GM12892 (cell line): ENCODE measurements around the gene ARMCX5.

Source experiments
- DNase-seq: peaks from one replicate; pipeline ENCODE4 v3.0.0; 2011; ENCODE audit not compliant: insufficient read length
- FAIRE-seq: peaks from 2 replicates; lab custom pipeline; 2011; peaks lifted over from hg19 to GRCh38; lab: Jason Lieb, UNC
- POLR2A ChIP-seq: IDR thresholded peaks from 2 replicates; pipeline ENCODE4 v1.6.1; 2011; ENCODE audit warnings: low read depth, low read length, control low read depth
- POLR2AphosphoS5 ChIP-seq: IDR thresholded peaks from 2 replicates; pipeline ENCODE4 v1.6.1; 2011; ENCODE audit warnings: low read depth, low read length, control low read depth
- TAF1 ChIP-seq: IDR thresholded peaks from 2 replicates; pipeline ENCODE4 v1.6.1; 2011; ENCODE audit warnings: low read depth, mild to moderate bottlenecking, control low read depth, low read length, borderline replicate concordance

ARMCX5 gene

GRCh38 chrX:102650903-102651241 lies 51.6 kb downstream of the ARMCX5 start:
- FAIRE-seq (no peak), DNase-seq (no peak)
- no peak for TF ChIP-seq POLR2AphosphoS5
- no peak for TF ChIP-seq TAF1
- TF ChIP-seq POLR2A = no peak

- DNase-seq = no peak
- FAIRE-seq = no peak
- TF ChIP-seq POLR2AphosphoS5 = no peak
- TF ChIP-seq POLR2A = no peak
- TF ChIP-seq TAF1 = no peak
Observed at GRCh38 chrX:102651242-102652011, 52.1 kb downstream of the ARMCX5 start, which contains the start of gene GPRASP1. GPRASP1 (plus strand) TSS chrX:102651483; CDS start chrX:102653914, 2,431 bp downstream.

GRCh38 chrX:102652031-102652688 lies 52.8 kb downstream of the ARMCX5 start:
- no peak for TF ChIP-seq TAF1
- TF ChIP-seq POLR2AphosphoS5 = no peak
- TF ChIP-seq POLR2A = no peak
- DNase-seq (no peak), FAIRE-seq (peak; percentile 48)
